ENCODE data around the gene SMC1A.

Gene SMC1A

GRCh38 chrX:53356186-53356585 is 66.3 kb downstream of the SMC1A start:
- DNase-seq (ENCODE audit: low read depth) = peak; percentile 13
- TF ChIP-seq CTCF (IDR thresholded peaks at IDR 0.05; ENCODE audit: insufficient read depth, low read depth, low read length, missing control alignments) = no peak
- no peak overlapping the region for H3K4me3 ChIP-seq (ENCODE audit: low read length)

GRCh38 chrX:53354669-53355068 is 67.8 kb downstream of the SMC1A start:
- TF ChIP-seq CTCF (IDR thresholded peaks at IDR 0.05; ENCODE audit: insufficient read depth, low read depth, low read length, missing control alignments) = no peak

GRCh38 chrX:53347948-53348347 is 74.5 kb downstream of the SMC1A start:
- TF ChIP-seq CTCF (IDR thresholded peaks at IDR 0.05; ENCODE audit: insufficient read depth, low read depth, low read length, missing control alignments) = no peak
- no peak for DNase-seq (ENCODE audit: low read depth)
- H3K4me3 ChIP-seq (ENCODE audit: low read length) = no peak overlapping the region

More at GRCh38 chrX:53354669-53355068, 67.8 kb downstream of the SMC1A start:
- H3K4me3 ChIP-seq (ENCODE audit: low read length) = no peak overlapping the region
- no peak for DNase-seq (ENCODE audit: low read depth)

- no peak for TF ChIP-seq CTCF (IDR thresholded peaks at IDR 0.05; ENCODE audit: insufficient read depth, low read depth, low read length, missing control alignments)
Measured at GRCh38 chrX:53340852-53341645, 81.4 kb downstream of the SMC1A start.

GRCh38 chrX:53337101-53337500 is 85.4 kb downstream of the SMC1A start:
- DNase-seq (ENCODE audit: low read depth) = no peak
- no peak for TF ChIP-seq CTCF (IDR thresholded peaks at IDR 0.05; ENCODE audit: insufficient read depth, low read depth, low read length, missing control alignments)
- no peak overlapping the region for H3K4me3 ChIP-seq (ENCODE audit: low read length)

More at GRCh38 chrX:53340852-53341645, 81.4 kb downstream of the SMC1A start:
- no peak overlapping the region for H3K4me3 ChIP-seq (ENCODE audit: low read length)
- DNase-seq (ENCODE audit: low read depth) = no peak

GRCh38 chrX:53333853-53334252 is 88.6 kb downstream of the SMC1A start:
- DNase-seq (ENCODE audit: low read depth) = no peak
- H3K4me3 ChIP-seq (ENCODE audit: low read length) = no peak overlapping the region
- no peak for TF ChIP-seq CTCF (IDR thresholded peaks at IDR 0.05; ENCODE audit: insufficient read depth, low read depth, low read length, missing control alignments)

GRCh38 chrX:53332204-53332603 is 90.2 kb downstream of the SMC1A start:
- no peak for TF ChIP-seq CTCF (IDR thresholded peaks at IDR 0.05; ENCODE audit: insufficient read depth, low read depth, low read length, missing control alignments)
- no peak for DNase-seq (ENCODE audit: low read depth)
- H3K4me3 ChIP-seq (ENCODE audit: low read length) = no peak overlapping the region

Measured in epithelial cell of esophagus (primary cell).